ENCODE data around the gene DIS3L2. TPM values are rescaled to one million over a fixed set of nuclear protein-coding genes. Genes with fewer than 3 reads are reported as not detected.
"Not testable (repeated sequence)": the region's sequence is repeated elsewhere in the genome, so short reads cannot be mapped to it uniquely, and the experiment has no call there.

The DIS3L2 gene
- total RNA-seq, 1 donor from 2014 or later = 23.7 TPM

GRCh38 chr2:232336981-232337720, 375.6 kb downstream of the DIS3L2 start:
- no peak for DNase-seq

GRCh38 chr2:232338094-232338758, 376.7 kb downstream of the DIS3L2 start:
- DNase-seq = not testable (repeated sequence)

- no peak for DNase-seq
These were observed 377.2 kb downstream of the DIS3L2 start for GRCh38 chr2:232338759-232339106.

GRCh38 chr2:232339121-232340081, 377.9 kb downstream of the DIS3L2 start:
- peak; percentile 19 for DNase-seq

GRCh38 chr2:232340171-232340935, 378.8 kb downstream of the DIS3L2 start:
- DNase-seq = no peak

GRCh38 chr2:232341061-232341738, 379.7 kb downstream of the DIS3L2 start:
- DNase-seq = no peak

- DNase-seq = no peak
These were observed 380.2 kb downstream of the DIS3L2 start for GRCh38 chr2:232341739-232342126.

GRCh38 chr2:232342635-232343565, 381.4 kb downstream of the DIS3L2 start:
- no peak for DNase-seq

- no peak for DNase-seq
These were observed 382.3 kb downstream of the DIS3L2 start for GRCh38 chr2:232343821-232344220.

- no peak for DNase-seq
These were observed 383.7 kb downstream of the DIS3L2 start for GRCh38 chr2:232345251-232345650.

- DNase-seq = no peak
These were observed 385.9 kb downstream of the DIS3L2 start for GRCh38 chr2:232347369-232347768.

GRCh38 chr2:232348936-232349335, 387.4 kb downstream of the DIS3L2 start:
- no peak for DNase-seq

- DNase-seq = no peak
These were observed 388.0 kb downstream of the DIS3L2 start for GRCh38 chr2:232349546-232349945.

GRCh38 chr2:232349946-232350635, 388.6 kb downstream of the DIS3L2 start:
- no peak for DNase-seq

GRCh38 chr2:232350804-232351685, 389.5 kb downstream of the DIS3L2 start:
- no peak for DNase-seq

- DNase-seq = no peak
These were observed 390.4 kb downstream of the DIS3L2 start for GRCh38 chr2:232351686-232352510.

GRCh38 chr2:232352511-232353091, 391.1 kb downstream of the DIS3L2 start:
- no peak for DNase-seq

- no peak for DNase-seq
These were observed 391.6 kb downstream of the DIS3L2 start for GRCh38 chr2:232353096-232353495.
